Stimulated activated CD8-positive, alpha-beta memory T cell treated with anti-CD3 and anti-CD28 coated beads, Interleukin-4, amount 100 ng/mL, for 4 hours (primary cell): ENCODE results near the gene CAMK4.
"Not testable (repeated sequence)": the region's sequence is repeated elsewhere in the genome, so short reads cannot be mapped to it uniquely, and the experiment has no call there.

ENCODE experiments used
- DNase-seq, 2 donors: peaks; one replicate each; pipeline ENCODE4 v3.0.0-alpha.2; 2020; ENCODE audit warnings: low read depth in 2 of 2, low spot score in 1 of 2

CAMK4 gene

DNA sequence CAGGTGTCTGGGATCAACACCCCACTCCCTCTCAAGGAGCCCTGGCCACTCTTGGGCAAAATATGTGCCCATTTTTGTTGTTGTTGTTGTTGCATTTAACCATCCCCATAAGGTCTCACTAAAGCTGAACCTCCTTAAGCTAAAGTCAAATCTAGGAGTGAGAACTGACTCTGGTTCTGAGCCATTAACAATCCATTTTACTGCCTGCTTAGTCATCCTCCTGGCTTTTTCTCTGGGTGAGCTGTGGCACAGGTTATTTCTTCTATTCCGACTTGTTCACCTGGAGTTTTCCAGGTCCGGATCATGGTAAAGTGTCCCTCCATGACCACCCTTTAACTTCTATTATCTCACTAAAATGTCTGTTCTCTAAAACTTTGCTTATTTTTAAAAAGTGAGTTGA is 85.2 kb downstream of the CAMK4 start:
- DNase-seq, result no peak

DNA sequence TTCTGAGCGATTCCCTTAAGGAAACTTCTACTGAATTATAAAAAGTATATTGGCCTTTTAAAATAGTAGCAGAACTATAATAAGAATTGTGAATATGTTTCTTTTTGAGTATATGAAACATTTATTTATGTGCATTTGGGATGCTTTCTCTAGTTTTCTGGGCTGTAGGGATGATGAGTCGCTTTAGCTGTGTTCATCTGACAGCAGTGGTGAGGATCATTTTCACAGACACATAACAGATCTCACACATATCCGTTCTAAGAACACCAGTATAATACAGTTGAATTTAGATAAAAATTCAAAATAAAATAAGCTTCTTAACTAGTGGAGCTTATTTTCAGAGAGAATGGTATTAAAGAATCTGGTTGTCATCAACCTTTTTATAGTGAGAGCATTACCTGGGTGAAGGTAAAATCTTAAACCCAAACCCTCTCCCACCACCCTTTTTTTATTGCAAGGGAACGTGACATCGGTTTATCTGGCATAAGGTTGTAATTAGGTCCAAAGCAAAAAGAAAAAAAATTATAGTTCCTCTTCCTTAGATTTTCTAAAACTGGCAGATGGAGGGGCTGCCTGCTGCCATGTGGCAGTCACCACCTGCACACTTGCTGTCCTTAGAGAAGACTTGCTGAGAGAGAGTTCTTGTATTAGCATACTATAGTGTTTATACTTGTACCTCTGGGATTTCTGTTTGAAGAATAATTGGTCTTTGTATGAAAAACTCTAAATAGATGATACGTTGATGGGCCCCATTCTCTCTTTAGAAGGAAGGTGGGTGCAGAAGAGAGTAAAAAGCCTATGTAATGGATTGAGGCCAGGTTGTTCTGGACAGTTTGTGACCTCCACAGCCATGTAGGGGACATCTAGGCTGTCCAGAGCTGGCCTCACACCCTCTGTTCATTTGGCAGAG is 86.8 kb downstream of the CAMK4 start:
- DNase-seq, result no peak

DNA sequence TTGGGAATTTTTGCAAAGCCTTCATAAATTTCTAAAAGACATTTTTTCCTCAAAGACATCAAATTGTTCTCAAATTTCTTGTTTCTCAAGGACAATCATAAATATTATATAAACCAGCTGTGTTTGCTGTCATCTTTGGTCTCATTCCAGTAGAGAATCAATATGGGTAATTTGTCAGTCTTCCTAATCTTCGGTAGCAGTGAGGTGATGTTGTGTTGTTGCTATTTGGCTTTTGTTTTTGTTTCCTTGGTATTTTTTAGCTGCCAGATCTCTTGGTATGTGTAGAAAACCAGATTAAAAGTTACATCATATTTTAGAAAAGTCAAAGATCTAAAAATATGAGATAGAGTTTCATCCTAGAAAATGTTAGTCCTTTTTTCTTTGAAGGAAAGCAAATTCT is 87.5 kb downstream of the CAMK4 start:
- DNase-seq, result no peak

GRCh38 chr5:111313017-111313724 is 89.0 kb downstream of the CAMK4 start:
- no peak for DNase-seq

DNA sequence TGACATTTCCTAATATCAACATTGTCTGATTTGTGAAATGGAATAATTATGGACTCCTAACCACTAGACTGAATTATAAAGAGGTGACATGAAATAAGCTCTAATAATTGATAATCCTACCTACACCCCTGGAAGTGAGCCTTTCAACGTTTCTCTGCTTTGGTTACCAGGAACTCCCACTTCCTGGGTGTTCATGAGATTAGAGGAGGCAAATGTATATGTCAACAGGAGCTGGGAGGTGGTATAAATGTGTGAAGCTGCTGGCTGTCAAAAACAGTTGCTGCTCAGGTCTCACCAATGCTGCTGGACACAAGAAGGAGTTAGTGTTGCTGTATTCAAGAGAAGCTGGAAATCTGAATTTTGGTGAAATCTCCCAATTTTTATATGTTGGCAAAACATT is 96.8 kb downstream of the CAMK4 start:
- no peak for DNase-seq

- DNase-seq, result no peak
Measured at GRCh38 chr5:111321376-111321775, 97.2 kb downstream of the CAMK4 start.

DNA sequence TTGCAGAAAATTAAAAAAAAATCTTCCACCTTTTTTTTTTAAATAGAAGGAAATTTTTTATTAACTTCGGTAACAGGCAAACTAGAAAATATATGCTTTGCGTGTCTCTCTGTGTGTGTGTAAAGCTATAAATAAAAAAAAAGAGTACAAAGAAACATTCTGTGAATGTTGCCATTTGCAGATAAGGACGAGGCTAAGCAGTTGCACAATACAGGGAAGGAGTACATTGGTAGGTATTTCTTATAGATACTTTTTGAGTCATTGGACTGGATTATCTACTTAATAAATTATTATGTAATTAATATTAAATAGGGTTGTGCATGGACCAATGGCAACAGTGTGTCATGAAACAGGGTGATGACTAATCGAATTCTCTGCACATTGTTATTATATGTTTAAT is 102.4 kb downstream of the CAMK4 start:
- no peak for DNase-seq

DNA sequence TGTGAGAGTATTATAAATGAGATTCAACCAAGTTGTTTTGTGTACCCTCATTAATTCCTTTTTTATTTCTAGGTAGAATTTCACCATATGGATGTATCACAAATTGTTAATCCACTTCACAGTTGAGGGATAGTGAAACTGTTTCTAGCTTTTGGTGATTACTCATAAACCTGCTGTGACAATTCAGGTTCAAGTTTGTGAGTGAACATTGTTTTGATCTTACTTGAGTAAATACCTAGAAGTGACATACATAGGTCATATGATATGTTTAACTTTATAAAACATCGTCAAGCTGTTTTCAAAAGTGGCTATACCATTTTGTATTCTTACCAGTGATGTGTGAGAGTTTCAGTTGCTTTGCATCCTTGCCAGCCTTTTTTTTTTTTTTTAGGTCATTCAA is 112.9 kb downstream of the CAMK4 start:
- no peak for DNase-seq

- no peak for DNase-seq
Measured at GRCh38 chr5:111337688-111338087, 113.5 kb downstream of the CAMK4 start.

GRCh38 chr5:111345731-111346130 is 121.5 kb downstream of the CAMK4 start:
- no peak for DNase-seq

GRCh38 chr5:111347021-111347420 is 122.8 kb downstream of the CAMK4 start:
- DNase-seq, result no peak

GRCh38 chr5:111348661-111349329 is 124.6 kb downstream of the CAMK4 start:
- DNase-seq, result no peak

DNA sequence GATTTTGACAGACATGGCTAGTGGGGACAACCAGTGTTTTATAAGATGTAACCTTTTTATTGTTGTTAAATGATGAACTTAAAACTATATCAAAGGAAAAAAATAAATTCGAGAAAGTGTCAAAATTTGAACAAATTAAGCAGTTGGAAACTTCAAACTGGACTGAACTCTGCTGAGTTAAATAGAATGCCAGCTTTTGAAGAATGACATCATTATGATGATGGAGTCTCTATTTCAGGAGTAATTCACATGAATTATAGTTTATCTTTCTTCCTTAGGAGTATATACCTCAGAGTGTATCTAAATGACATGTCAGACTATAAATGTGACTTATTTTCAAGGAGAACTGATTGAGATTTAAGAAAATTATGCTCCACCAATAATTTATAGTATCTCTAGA is 125.2 kb downstream of the CAMK4 start:
- no peak for DNase-seq

- no peak for DNase-seq
Measured at GRCh38 chr5:111353035-111353434, 128.9 kb downstream of the CAMK4 start.

DNA sequence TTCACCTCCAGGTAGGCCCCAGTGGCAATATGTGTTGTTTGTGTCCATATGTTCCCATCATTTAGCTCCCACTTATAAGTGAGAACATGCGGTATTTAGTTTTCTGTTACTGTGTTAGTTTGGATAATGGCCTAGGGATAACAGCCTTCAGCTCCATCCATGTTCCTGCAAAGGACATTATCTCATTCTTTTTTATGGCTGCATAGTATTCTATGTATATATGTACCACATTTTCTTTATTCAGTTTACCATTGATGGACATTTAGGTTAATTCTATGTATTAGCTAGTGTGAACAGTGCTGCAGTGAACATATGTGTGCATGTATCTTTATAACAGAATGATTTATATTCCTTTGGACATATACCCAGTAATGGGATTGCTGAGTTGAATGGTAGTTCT is 134.5 kb downstream of the CAMK4 start:
- DNase-seq, result not testable (repeated sequence)

- DNase-seq, result no peak
Measured at GRCh38 chr5:111360173-111360572, 136.0 kb downstream of the CAMK4 start.

- no peak for DNase-seq
Measured at GRCh38 chr5:111364992-111365391, 140.8 kb downstream of the CAMK4 start.

DNA sequence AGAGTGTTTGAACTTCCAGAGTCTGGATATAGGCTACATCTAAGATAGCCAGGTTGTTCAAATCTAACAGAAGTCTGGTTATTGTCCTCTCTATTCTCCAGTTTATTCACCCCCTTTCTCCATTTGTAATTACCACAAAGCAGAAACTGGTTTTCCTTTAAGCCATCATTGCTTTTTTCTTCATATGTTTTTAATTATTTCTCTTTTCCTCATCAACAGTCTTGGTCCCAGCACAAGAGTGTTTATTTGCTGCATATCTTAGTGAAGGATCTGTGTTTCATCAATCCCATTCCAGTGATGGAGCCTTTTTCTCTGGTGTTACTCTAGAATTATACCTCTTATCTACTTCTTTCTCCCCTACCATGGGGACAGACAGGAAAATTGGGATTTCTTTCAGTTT is 142.2 kb downstream of the CAMK4 start:
- no peak for DNase-seq

GRCh38 chr5:111367115-111367514 is 142.9 kb downstream of the CAMK4 start:
- DNase-seq, result no peak

GRCh38 chr5:111372799-111373198 is 148.6 kb downstream of the CAMK4 start:
- DNase-seq, result no peak

- no peak for DNase-seq
Measured at GRCh38 chr5:111374380-111374779, 150.2 kb downstream of the CAMK4 start.

GRCh38 chr5:111375645-111376044 is 151.5 kb downstream of the CAMK4 start:
- no peak for DNase-seq
